H9 (cell line): ENCODE results near the gene LRP3. TPM values are rescaled to one million over a fixed set of nuclear protein-coding genes. Genes with fewer than 3 reads are reported as not detected.

Experiments used
- DNase-seq: peaks from one replicate; pipeline ENCODE4 v3.0.0-alpha.2; 2017
- H2AFZ ChIP-seq: one replicate; pipeline ENCODE4 v1.6.1; 2013; ENCODE audit warnings: mild to moderate bottlenecking, low read length, control low read depth, moderate library complexity
- H2AK5ac ChIP-seq: 2 replicates; pipeline ENCODE4 v1.6.1; 2013; ENCODE audit warnings: low read length, control low read depth, mixed read lengths; ENCODE audit not compliant: insufficient read length
- H2BK120ac ChIP-seq: one replicate; pipeline ENCODE4 v1.6.1; 2013; ENCODE audit warnings: low read depth, mild to moderate bottlenecking, low read length, control low read depth, inconsistent platforms; ENCODE audit not compliant: poor library complexity, severe bottlenecking
- H2BK12ac ChIP-seq: 2 replicates; pipeline ENCODE4 v1.6.1; 2013; ENCODE audit warnings: low read length, control low read depth, mixed read lengths, low read depth; ENCODE audit not compliant: insufficient read length
- H2BK15ac ChIP-seq: 2 replicates; pipeline ENCODE4 v1.6.1; 2013; ENCODE audit warnings: low read depth, low read length, control low read depth
- H2BK20ac ChIP-seq: one replicate; pipeline ENCODE4 v1.6.1; 2013; ENCODE audit warnings: low read depth, mild to moderate bottlenecking, low read length, control low read depth, inconsistent platforms; ENCODE audit not compliant: poor library complexity, severe bottlenecking
- H2BK5ac ChIP-seq: 2 replicates; pipeline ENCODE4 v1.6.1; 2013; ENCODE audit warnings: low read length, control low read depth, mixed read lengths; ENCODE audit not compliant: insufficient read length
- H3K14ac ChIP-seq: 2 replicates; pipeline ENCODE4 v1.6.1; 2013; ENCODE audit warnings: low read length, control low read depth; ENCODE audit not compliant: insufficient read depth
- H3K18ac ChIP-seq: 2 replicates; pipeline ENCODE4 v1.6.1; 2013; ENCODE audit warnings: low read depth, mild to moderate bottlenecking, mixed read lengths, low read length, control low read depth; ENCODE audit not compliant: insufficient read length
- H3K23ac ChIP-seq: 2 replicates; pipeline ENCODE4 v1.6.1; 2013; ENCODE audit warnings: low read length, control low read depth, mixed read lengths, low read depth; ENCODE audit not compliant: insufficient read length
- H3K23me2 ChIP-seq: 2 replicates; pipeline ENCODE4 v1.6.1; 2013; ENCODE audit warnings: low read depth, mild to moderate bottlenecking, mixed read lengths, low read length, control low read depth; ENCODE audit not compliant: insufficient read length, poor library complexity, severe bottlenecking
- H3K27ac ChIP-seq: 2 replicates; pipeline ENCODE4 v1.5.1; 2013; ENCODE audit warnings: low read length, control low read depth, mixed read lengths, low read depth; ENCODE audit not compliant: insufficient read length
- H3K27me3 ChIP-seq: 2 replicates; pipeline ENCODE4 v1.6.1; 2013; ENCODE audit warnings: low read length, control low read depth, inconsistent platforms; ENCODE audit not compliant: insufficient read depth
- H3K4ac ChIP-seq: 2 replicates; pipeline ENCODE4 v1.6.1; 2013; ENCODE audit warnings: low read depth, mild to moderate bottlenecking, control low read depth, inconsistent platforms, low read length, moderate library complexity
- H3K4me1 ChIP-seq: 2 replicates; pipeline ENCODE4 v1.6.1; 2013; ENCODE audit warnings: low read length, control low read depth, inconsistent platforms; ENCODE audit not compliant: insufficient read depth
- H3K4me2 ChIP-seq: 2 replicates; pipeline ENCODE4 v1.6.1; 2013; ENCODE audit warnings: low read length, control low read depth, mixed read lengths; ENCODE audit not compliant: insufficient read length, insufficient read depth
- H3K56ac ChIP-seq: 2 replicates; pipeline ENCODE4 v1.6.1; 2013; ENCODE audit warnings: low read depth, mild to moderate bottlenecking, mixed read lengths, low read length, control low read depth; ENCODE audit not compliant: insufficient read length
- H3K79me1 ChIP-seq: 2 replicates; pipeline ENCODE4 v1.6.1; 2013; ENCODE audit warnings: low read depth, mild to moderate bottlenecking, moderate library complexity, low read length, control low read depth, inconsistent platforms; ENCODE audit not compliant: insufficient read depth, poor library complexity, severe bottlenecking
- H3K79me2 ChIP-seq: 2 replicates; pipeline ENCODE4 v1.6.1; 2013; ENCODE audit warnings: low read length, control low read depth, inconsistent platforms; ENCODE audit not compliant: insufficient read depth
- H3K9ac ChIP-seq: 2 replicates; pipeline ENCODE4 v1.6.1; 2013; ENCODE audit warnings: low read length, control low read depth, mixed read lengths; ENCODE audit not compliant: insufficient read length; ENCODE audit errors: extremely low read depth
- H3K9me3 ChIP-seq: one replicate; pipeline ENCODE4 v1.6.1; 2013; ENCODE audit warnings: low read depth, low read length, inconsistent platforms; ENCODE audit not compliant: control insufficient read depth
- H3T11ph ChIP-seq: one replicate; pipeline ENCODE4 v1.6.1; 2013; ENCODE audit warnings: mild to moderate bottlenecking, low read length, control low read depth, inconsistent platforms
- H4K20me1 ChIP-seq: one replicate; pipeline ENCODE4 v1.6.1; 2013; ENCODE audit not compliant: control insufficient read depth, insufficient read length, insufficient read depth
- H4K5ac ChIP-seq: 2 replicates; pipeline ENCODE4 v1.6.1; 2013; ENCODE audit warnings: low read depth, mild to moderate bottlenecking, mixed read lengths, low read length, control low read depth; ENCODE audit not compliant: insufficient read length
- H4K8ac ChIP-seq: replicated peaks from 2 replicates; pipeline ENCODE4 v1.6.1; 2013; ENCODE audit warnings: low read length, control low read depth, mixed read lengths, low read depth; ENCODE audit not compliant: insufficient read length
- H4K91ac ChIP-seq: 2 replicates; pipeline ENCODE4 v1.6.1; 2013; ENCODE audit warnings: low read depth, mild to moderate bottlenecking, moderate library complexity, mixed read lengths, low read length, control low read depth; ENCODE audit not compliant: insufficient read length
- H3K27ac Mint-ChIP-seq, 3 experiments: 2 replicates in 2 of 3; 3 replicates in 1 of 3; pipeline ENCODE4 v1.8.0; 2020 to 2021; ENCODE audit warnings: mixed read lengths in 3 of 3, mild to moderate bottlenecking in 1 of 3, moderate library complexity in 1 of 3
- H3K27me3 Mint-ChIP-seq: 2 replicates; pipeline ENCODE4 v1.8.0; 2021; ENCODE audit warnings: low read depth, mild to moderate bottlenecking, moderate library complexity, mixed read lengths
- H3K36me3 Mint-ChIP-seq, 3 experiments: 2 replicates in 2 of 3; 3 replicates in 1 of 3; pipeline ENCODE4 v1.8.0; 2020 to 2021; ENCODE audit warnings: low read depth in 3 of 3, mixed read lengths in 3 of 3; ENCODE audit not compliant: insufficient read depth in 1 of 3
- H3K4me1 Mint-ChIP-seq, 2 experiments: 2 replicates each; pipeline ENCODE4 v1.8.0; 2020; ENCODE audit warnings: mixed read lengths in 2 of 2
- H3K4me3 Mint-ChIP-seq, 2 experiments: 2 replicates in 1 of 2; 3 replicates in 1 of 2; pipeline ENCODE4 v1.8.0; 2020 to 2021; ENCODE audit warnings: mild to moderate bottlenecking in 2 of 2, mixed read lengths in 2 of 2, moderate library complexity in 1 of 2
- H3K9me3 Mint-ChIP-seq, 2 experiments: 2 replicates in 1 of 2; 3 replicates in 1 of 2; pipeline ENCODE4 v1.8.0; 2020; ENCODE audit warnings: mild to moderate bottlenecking in 2 of 2, mixed read lengths in 2 of 2, moderate library complexity in 1 of 2
- CTCF ChIP-seq: fragments of 200-600 bp; sonication (generic); conservative IDR thresholded peaks from 3 replicates; pipeline ENCODE4 v1.8.0; 2021; ENCODE audit warnings: antibody characterized with exemption, mild to moderate bottlenecking
- WGBS: extraction: QIAGEN DNeasy Blood & Tissue Kit; methylation state at CpG from one replicate; pipeline ENCODE4 v1.1.7; 2013; ENCODE audit warnings: missing lambda C conversion rate, low lambda C conversion rate, mixed read lengths; ENCODE audit not compliant: insufficient read length; ENCODE audit errors: extremely low coverage; 5-methylcytosine and 5-hydroxymethylcytosine counted together
- total RNA-seq: library from RNA; stranded (reverse); gene quantifications from 2 replicates; pipeline ENCODE4 v1.2.1, GENCODE V29; 2021

Gene LRP3
- total RNA-seq, 1 experiment from 2014 or later, result 29.2 TPM

DNA sequence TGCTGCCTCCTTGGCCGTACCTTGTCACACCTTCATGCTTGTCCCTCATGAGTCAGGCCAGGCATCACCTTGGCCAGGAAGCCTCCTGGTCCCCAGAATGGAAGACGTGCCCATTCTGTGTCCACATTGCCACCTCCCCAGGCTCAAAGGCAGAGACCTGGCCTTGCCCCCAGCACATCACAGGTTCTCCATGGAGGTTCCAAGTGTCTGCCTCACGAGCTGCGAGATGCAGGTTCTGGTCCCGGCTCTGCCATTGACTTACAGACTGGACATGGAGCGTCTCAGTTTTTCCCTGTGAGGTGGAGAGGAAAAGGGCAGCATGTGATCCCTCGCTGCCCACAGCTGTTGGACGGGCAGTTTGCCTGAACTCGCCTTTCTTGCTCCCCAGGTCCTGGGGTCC, 40.6 kb downstream of the LRP3 start:
- H4K91ac ChIP-seq, result no peak overlapping the region
- DNase-seq, result no peak
- no peaks in the 10 kb centered on the region for H3K27me3 ChIP-seq
- H2AFZ ChIP-seq, result no peak overlapping the region
- H3K23me2 ChIP-seq, result no peaks in the 10 kb centered on the region
- H3K4me1 ChIP-seq, result no peaks in the 10 kb centered on the region
- no peak overlapping the region for H3K4me2 ChIP-seq
- no peak overlapping the region for H3K4me3 Mint-ChIP-seq
- no peak overlapping the region for H2BK120ac ChIP-seq
- no peaks in the 10 kb centered on the region for H3K79me1 ChIP-seq
- H3T11ph ChIP-seq, result no peak overlapping the region
- no CpG with 5 or more reads among the region's 9 CpGs for WGBS
- peaks cover 0 to 6% of the 10 kb centered on the region in 2 experiments; a peak in 1 of 5 replicates for H3K9me3 Mint-ChIP-seq
- H2BK20ac ChIP-seq, result no peak overlapping the region
- H3K23ac ChIP-seq, result no peak overlapping the region
- H3K27me3 Mint-ChIP-seq, result peaks cover 19% of the 10 kb centered on the region
- H2BK5ac ChIP-seq, result no peak overlapping the region
- H3K79me2 ChIP-seq, result no peaks in the 10 kb centered on the region
- no peak overlapping the region for H4K8ac ChIP-seq
- TF ChIP-seq CTCF, result no peak
- no peak overlapping the region for H3K56ac ChIP-seq
- no peak overlapping the region for H3K4ac ChIP-seq
- no peak overlapping the region for H3K27ac Mint-ChIP-seq
- no peak overlapping the region for H3K14ac ChIP-seq
- no peaks in the 10 kb centered on the region for H3K9me3 ChIP-seq
- H4K20me1 ChIP-seq, result no peaks in the 10 kb centered on the region
- H3K4me1 Mint-ChIP-seq, result peaks cover 3 to 4% of the 10 kb centered on the region in 2 experiments; a peak in 1 of 4 replicates
- no peak overlapping the region for H2AK5ac ChIP-seq
- H3K36me3 Mint-ChIP-seq, result no peaks in the 10 kb centered on the region
- H2BK15ac ChIP-seq, result no peak overlapping the region
- H4K5ac ChIP-seq, result no peak overlapping the region
- no peak overlapping the region for H3K18ac ChIP-seq
- H3K9ac ChIP-seq, result no peak overlapping the region
- H2BK12ac ChIP-seq, result no peak overlapping the region
- no peak overlapping the region for H3K27ac ChIP-seq
